A673 (cell line): ENCODE measurements around the gene FBXL7.

Experiments used
- EZH2 ChIP-seq: fragments of 200-600 bp; sonication (generic); IDR thresholded peaks from 2 replicates; pipeline ENCODE4 v1.6.1; 2017; ENCODE audit warnings: borderline replicate concordance, low read depth, mild to moderate bottlenecking, mixed read lengths, antibody characterized with exemption, low read length; ENCODE audit not compliant: poor library complexity, severe bottlenecking
- TF ChIP-seq, protein P1 (sequence below): fragments of 300-800, 200-600 bp; sonication (generic); conservative IDR thresholded peaks from 2 replicates; pipeline ENCODE4 v1.5.1; 2017; ENCODE audit warnings: low read depth, mild to moderate bottlenecking, antibody characterized with exemption, low read length, moderate library complexity, mixed read lengths

DNA sequence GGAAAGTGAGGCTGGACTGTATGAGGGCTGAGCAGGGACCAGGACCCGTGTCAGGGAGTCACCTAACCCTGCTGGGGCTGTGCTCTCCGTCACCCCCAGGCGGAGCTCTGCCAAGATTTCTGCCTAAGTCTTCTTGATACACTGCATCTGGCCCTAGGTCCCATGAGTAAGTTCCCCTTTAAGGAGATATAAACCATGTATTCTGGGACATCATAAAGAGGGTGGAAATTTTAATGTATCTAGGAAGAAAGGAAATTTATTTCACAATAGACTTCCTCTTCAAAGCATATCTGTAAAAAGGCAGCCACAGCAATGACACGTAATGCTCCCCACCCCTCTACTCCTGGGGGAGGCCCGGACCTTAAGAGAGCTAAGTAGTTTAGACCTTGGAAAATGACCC is 183.4 kb downstream of the FBXL7 start:
- TF ChIP-seq, protein P1, sequence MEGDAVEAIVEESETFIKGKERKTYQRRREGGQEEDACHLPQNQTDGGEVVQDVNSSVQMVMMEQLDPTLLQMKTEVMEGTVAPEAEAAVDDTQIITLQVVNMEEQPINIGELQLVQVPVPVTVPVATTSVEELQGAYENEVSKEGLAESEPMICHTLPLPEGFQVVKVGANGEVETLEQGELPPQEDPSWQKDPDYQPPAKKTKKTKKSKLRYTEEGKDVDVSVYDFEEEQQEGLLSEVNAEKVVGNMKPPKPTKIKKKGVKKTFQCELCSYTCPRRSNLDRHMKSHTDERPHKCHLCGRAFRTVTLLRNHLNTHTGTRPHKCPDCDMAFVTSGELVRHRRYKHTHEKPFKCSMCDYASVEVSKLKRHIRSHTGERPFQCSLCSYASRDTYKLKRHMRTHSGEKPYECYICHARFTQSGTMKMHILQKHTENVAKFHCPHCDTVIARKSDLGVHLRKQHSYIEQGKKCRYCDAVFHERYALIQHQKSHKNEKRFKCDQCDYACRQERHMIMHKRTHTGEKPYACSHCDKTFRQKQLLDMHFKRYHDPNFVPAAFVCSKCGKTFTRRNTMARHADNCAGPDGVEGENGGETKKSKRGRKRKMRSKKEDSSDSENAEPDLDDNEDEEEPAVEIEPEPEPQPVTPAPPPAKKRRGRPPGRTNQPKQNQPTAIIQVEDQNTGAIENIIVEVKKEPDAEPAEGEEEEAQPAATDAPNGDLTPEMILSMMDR, result no peak
- TF ChIP-seq EZH2, result no peak
